Endothelial cell of umbilical vein (primary cell): ENCODE data around the gene RAMP3. TPM values are rescaled to one million over a fixed set of nuclear protein-coding genes. Genes with fewer than 3 reads are reported as not detected.

ENCODE experiments used
- BruUV-seq: library from RNA; stranded (reverse); fragments of 400-500 nt; replicated peaks from 2 replicates; lab custom pipeline; 2021; lab: Mats Ljungman, UMichigan
- CTCF ChIA-PET: fragments of 300-600, 350-600 bp; sonication (Branson Sonifier 250); formaldehyde crosslinking; loops from one replicate; lab custom pipeline; 2021; ENCODE audit warnings: antibody characterized with exemption, inconsistent platforms; lab: Charles Lee
- POLR2A ChIA-PET: fragments of 300-600, 350-600 bp; sonication (Branson Sonifier 250); formaldehyde crosslinking; loops from one replicate; lab custom pipeline; 2021; ENCODE audit warnings: antibody characterized with exemption, inconsistent platforms; lab: Charles Lee
- DNase-seq: peaks from one replicate; pipeline ENCODE4 v3.0.0-alpha.2; 2011; ENCODE audit warnings: low read depth, low spot score
- FAIRE-seq: peaks from 2 replicates; lab custom pipeline; 2011; peaks lifted over from hg19 to GRCh38; lab: Jason Lieb, UNC
- H2AFZ ChIP-seq: 2 replicates; pipeline ENCODE4 v1.6.0; 2012; ENCODE audit warnings: low read depth, low read length, control low read depth, inconsistent platforms
- H3K27ac ChIP-seq: 2 replicates; pipeline ENCODE4 v1.5.1; 2011; ENCODE audit warnings: low read depth, mild to moderate bottlenecking, control low read depth, low read length, moderate library complexity; ENCODE audit not compliant: insufficient read depth
- H3K27me3 ChIP-seq, 2 experiments: 2 replicates each; pipeline versions ENCODE4 v1.6.0 to v1.6.1; 2011; ENCODE audit warnings: low read length in 2 of 2, mixed read lengths in 1 of 2; ENCODE audit not compliant: control insufficient read depth in 2 of 2, insufficient read depth in 2 of 2
- H3K36me3 ChIP-seq, 2 experiments: 2 replicates in 1 of 2; 3 replicates in 1 of 2; pipeline ENCODE4 v1.5.1; 2011; ENCODE audit warnings: low read length in 2 of 2, mild to moderate bottlenecking in 1 of 2, moderate library complexity in 1 of 2; ENCODE audit not compliant: control insufficient read depth in 2 of 2, insufficient read depth in 2 of 2; ENCODE audit errors: extremely low read depth in 1 of 2
- H3K4me1 ChIP-seq: 3 replicates; pipeline ENCODE4 v1.5.1; 2011; ENCODE audit warnings: mild to moderate bottlenecking, low read length; ENCODE audit not compliant: control insufficient read depth, insufficient read depth; ENCODE audit errors: extremely low read depth
- H3K4me2 ChIP-seq: 2 replicates; pipeline ENCODE4 v1.6.1; 2011; ENCODE audit warnings: low read length, control low read depth, mixed read lengths; ENCODE audit not compliant: insufficient read depth
- H3K4me3 ChIP-seq, 3 experiments: fragments of 200-600 bp in 1 of 3; sonication (generic), shearing (Covaris generic) in 1 of 3; replicated peaks in 1 of 3; 2 replicates each; pipeline ENCODE4 v1.5.1; 2011 to 2016; ENCODE audit warnings: control low read depth in 3 of 3, low read length in 3 of 3, mild to moderate bottlenecking in 2 of 3, inconsistent platforms in 1 of 3, low read depth in 1 of 3, moderate library complexity in 1 of 3; ENCODE audit not compliant: insufficient read depth in 1 of 3
- H3K79me2 ChIP-seq: 2 replicates; pipeline ENCODE4 v1.6.0; 2012; ENCODE audit warnings: low read length, inconsistent platforms; ENCODE audit not compliant: control insufficient read depth, insufficient read depth
- H3K9ac ChIP-seq: replicated peaks from 2 replicates; pipeline ENCODE3; 2011; ENCODE audit warnings: low read length, control low read depth; ENCODE audit not compliant: insufficient read depth; ENCODE audit errors: extremely low read depth
- H3K9me1 ChIP-seq: replicated peaks from 3 replicates; pipeline ENCODE4 v1.6.0; 2011; ENCODE audit warnings: mild to moderate bottlenecking, low read length; ENCODE audit not compliant: control insufficient read depth, insufficient read depth; ENCODE audit errors: extremely low read depth
- H3K9me3 ChIP-seq: replicated peaks from 2 replicates; pipeline ENCODE4 v1.5.1; 2012; ENCODE audit warnings: low read length, inconsistent platforms; ENCODE audit not compliant: control insufficient read depth, insufficient read depth
- H4K20me1 ChIP-seq: replicated peaks from 2 replicates; pipeline ENCODE3; 2011; ENCODE audit warnings: mild to moderate bottlenecking, low read length; ENCODE audit not compliant: control insufficient read depth, insufficient read depth; ENCODE audit errors: extremely low read depth
- EZH2 ChIP-seq: IDR thresholded peaks from 2 replicates; pipeline ENCODE4 v1.6.1; 2012; ENCODE audit warnings: borderline replicate concordance, low read depth, mild to moderate bottlenecking, moderate library complexity, low read length, inconsistent platforms; ENCODE audit not compliant: severe bottlenecking
- FOS ChIP-seq: IDR thresholded peaks from 2 replicates; pipeline ENCODE4 v1.6.1; 2011; ENCODE audit warnings: mild to moderate bottlenecking, low read length, moderate library complexity, borderline replicate concordance; ENCODE audit not compliant: insufficient read depth
- GATA2 ChIP-seq: IDR thresholded peaks from 2 replicates; pipeline ENCODE4 v1.7.0; 2011; ENCODE audit warnings: low read depth, mild to moderate bottlenecking, moderate library complexity, mixed read lengths, low read length; ENCODE audit not compliant: insufficient read length, insufficient read depth
- JUN ChIP-seq: IDR thresholded peaks from 2 replicates; pipeline ENCODE4 v1.6.1; 2011; ENCODE audit warnings: borderline replicate concordance, low read depth; ENCODE audit not compliant: insufficient read length, insufficient read depth
- MYC ChIP-seq: IDR thresholded peaks from one replicate; pipeline ENCODE4 v1.6.1; 2011; ENCODE audit warnings: mild to moderate bottlenecking, low read depth, low read length
- POLR2A ChIP-seq: IDR thresholded peaks from 2 replicates; pipeline ENCODE4 v1.6.1; 2012; ENCODE audit warnings: low read depth, mild to moderate bottlenecking, control low read depth, low read length
- POLR2AphosphoS5 ChIP-seq: IDR thresholded peaks from 2 replicates; pipeline ENCODE4 v1.6.1; 2012; ENCODE audit warnings: low read depth, mild to moderate bottlenecking, control low read depth, low read length, moderate library complexity; ENCODE audit not compliant: insufficient read depth
- dilution Hi-C: fragments of 300-500 bp; cut with MboI; formaldehyde crosslinking; loops from one replicate; pipeline ENCODE4 v1.15.0; 2019; ENCODE audit warnings: low sequenced_read_pairs; ENCODE audit not compliant: extremely low pct_ligation_motif_present
- intact Hi-C: fragments of 100-400 bp; cut with micrococcal nuclease; formaldehyde crosslinking; loops from one replicate; pipeline ENCODE4 v1.10.0; 2022
- polyA plus RNA-seq, 4 experiments: library from polyadenylated mRNA; depleted of rRNA in 3 of 4; stranded (reverse) in 3 of 4; unstranded in 1 of 4; fragments of >200 nt; gene quantifications; 2 replicates each; pipeline versions ENCODE4 v1.2.1 to v1.2.3, GENCODE V29; 2011 to 2012; ENCODE audit warnings: missing spikeins in 1 of 4
- total RNA-seq: library from RNA; stranded (reverse); gene quantifications from 2 replicates; pipeline ENCODE4 v1.2.3, GENCODE V29; 2021
- TF ChIP-seq, protein P1 (sequence below): IDR thresholded peaks from 2 replicates; pipeline ENCODE4 v1.6.1; 2011; ENCODE audit not compliant: insufficient read depth, insufficient read length
- TF ChIP-seq, protein P2 (sequence below), 2 donors: IDR thresholded peaks; 1 replicate in 1 of 2; 2 replicates in 1 of 2; pipeline ENCODE4 v1.5.1; 2011; ENCODE audit warnings: low read length in 2 of 2, mild to moderate bottlenecking in 2 of 2, moderate library complexity in 2 of 2, control low read depth in 1 of 2, inconsistent platforms in 1 of 2, low read depth in 1 of 2; ENCODE audit not compliant: insufficient read depth in 1 of 2; ENCODE audit errors: extremely low read depth in 1 of 2

RAMP3 gene
- total and polyA plus RNA-seq, 2 donors (not counting 3 experiments of a cell fraction or from before 2014, with no cell fraction given) = not detected

DNA sequence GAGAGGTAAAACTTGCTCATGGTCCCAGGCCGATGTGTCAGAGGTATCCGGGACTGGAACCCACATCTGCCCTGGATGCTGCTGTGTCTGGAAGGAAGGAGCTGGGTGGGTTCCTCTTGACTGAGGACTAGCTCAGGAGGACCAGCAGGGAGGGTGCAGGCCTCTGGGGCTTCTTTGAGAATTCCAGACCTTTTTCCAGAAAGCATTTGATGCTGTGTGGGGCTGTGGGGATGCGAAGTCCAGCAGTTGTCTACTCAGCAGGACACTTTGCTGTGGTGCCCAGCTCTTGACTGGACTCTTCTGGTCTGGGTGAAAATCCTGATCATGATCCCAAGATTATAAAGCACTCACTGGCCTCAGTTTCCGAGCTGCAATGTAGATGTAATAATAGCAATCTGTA is 1.7 kb downstream of the RAMP3 start:
- H3K9ac ChIP-seq = no peak overlapping the region
- no peak overlapping the region for H3K27ac ChIP-seq
- no peak for DNase-seq
- no peaks in the 10 kb centered on the region for H3K79me2 ChIP-seq
- H3K4me1 ChIP-seq = no peaks in the 10 kb centered on the region
- ChIA-PET POLR2A (no interaction called here), CTCF (no interaction called here)
- no peak for FAIRE-seq
- H3K27me3 ChIP-seq = peaks cover 21 to 23% of the 10 kb centered on the region in 2 experiments
- H2AFZ ChIP-seq = no peak overlapping the region
- H4K20me1 ChIP-seq = no peaks in the 10 kb centered on the region
- intact Hi-C loops (no loop called here), dilution Hi-C loops (no loop called here)
- H3K4me2 ChIP-seq = no peak overlapping the region
- no peaks in the 10 kb centered on the region for H3K36me3 ChIP-seq
- H3K4me3 ChIP-seq = no peak overlapping the region
- no peaks in the 10 kb centered on the region for H3K9me1 ChIP-seq
- BruUV-seq = no TSS peak
- no peak for TF ChIP-seq FOS
- TF ChIP-seq EZH2 = no peak
- TF ChIP-seq POLR2A = no peak
- TF ChIP-seq, protein P1, sequence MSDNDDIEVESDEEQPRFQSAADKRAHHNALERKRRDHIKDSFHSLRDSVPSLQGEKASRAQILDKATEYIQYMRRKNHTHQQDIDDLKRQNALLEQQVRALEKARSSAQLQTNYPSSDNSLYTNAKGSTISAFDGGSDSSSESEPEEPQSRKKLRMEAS = no peak
- no peak for TF ChIP-seq MYC
- no peak for TF ChIP-seq POLR2AphosphoS5
- no peaks in the 10 kb centered on the region for H3K9me3 ChIP-seq

DNA sequence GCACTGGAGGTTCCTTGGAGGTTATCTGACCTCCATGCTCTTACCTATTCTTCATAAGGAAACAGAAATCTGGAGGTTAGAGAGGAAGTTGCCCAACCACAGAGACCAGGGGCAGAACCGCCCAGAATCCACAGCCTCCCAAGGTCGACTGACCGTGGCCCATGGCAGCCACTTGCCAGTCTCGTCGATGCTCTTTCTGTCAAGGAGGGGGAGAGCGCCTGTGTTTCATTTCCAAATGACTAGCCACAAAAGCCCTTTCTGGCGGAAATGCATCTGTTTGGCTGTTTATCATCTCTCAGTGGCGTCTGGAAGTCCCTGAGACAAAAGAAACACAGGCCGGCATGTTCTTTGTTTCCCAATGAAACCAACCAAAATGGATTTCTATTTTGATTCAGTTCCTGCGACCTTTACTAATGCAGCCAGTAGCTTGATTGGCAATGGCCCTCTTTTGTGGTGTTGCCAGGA is 2.9 kb downstream of the RAMP3 start:
- no peak for FAIRE-seq
- POLR2A ChIA-PET = no interaction called here

More for the DNA sequence above, 2.9 kb downstream of the RAMP3 start:
- CTCF ChIA-PET = no interaction called here
- H3K9me3 ChIP-seq = no peaks in the 10 kb centered on the region
- no peak overlapping the region for H3K9ac ChIP-seq
- H3K27me3 ChIP-seq = peaks cover 21 to 26% of the 10 kb centered on the region in 2 experiments
- no peaks in the 10 kb centered on the region for H3K9me1 ChIP-seq
- no peak overlapping the region for H2AFZ ChIP-seq
- H3K4me1 ChIP-seq = no peaks in the 10 kb centered on the region
- no peak overlapping the region for H3K4me2 ChIP-seq
- no peaks in the 10 kb centered on the region for H4K20me1 ChIP-seq
- DNase-seq = no peak
- H3K4me3 ChIP-seq = no peak overlapping the region
- TF ChIP-seq FOS (no peak), EZH2 (no peak), POLR2AphosphoS5 (no peak), POLR2A (no peak), MYC (no peak), JUN (no peak), GATA2 (no peak)
- TF ChIP-seq, protein P2, sequence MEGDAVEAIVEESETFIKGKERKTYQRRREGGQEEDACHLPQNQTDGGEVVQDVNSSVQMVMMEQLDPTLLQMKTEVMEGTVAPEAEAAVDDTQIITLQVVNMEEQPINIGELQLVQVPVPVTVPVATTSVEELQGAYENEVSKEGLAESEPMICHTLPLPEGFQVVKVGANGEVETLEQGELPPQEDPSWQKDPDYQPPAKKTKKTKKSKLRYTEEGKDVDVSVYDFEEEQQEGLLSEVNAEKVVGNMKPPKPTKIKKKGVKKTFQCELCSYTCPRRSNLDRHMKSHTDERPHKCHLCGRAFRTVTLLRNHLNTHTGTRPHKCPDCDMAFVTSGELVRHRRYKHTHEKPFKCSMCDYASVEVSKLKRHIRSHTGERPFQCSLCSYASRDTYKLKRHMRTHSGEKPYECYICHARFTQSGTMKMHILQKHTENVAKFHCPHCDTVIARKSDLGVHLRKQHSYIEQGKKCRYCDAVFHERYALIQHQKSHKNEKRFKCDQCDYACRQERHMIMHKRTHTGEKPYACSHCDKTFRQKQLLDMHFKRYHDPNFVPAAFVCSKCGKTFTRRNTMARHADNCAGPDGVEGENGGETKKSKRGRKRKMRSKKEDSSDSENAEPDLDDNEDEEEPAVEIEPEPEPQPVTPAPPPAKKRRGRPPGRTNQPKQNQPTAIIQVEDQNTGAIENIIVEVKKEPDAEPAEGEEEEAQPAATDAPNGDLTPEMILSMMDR (IDR thresholded peaks at IDR 0.05; ENCODE audit: extremely low read depth in 1 of 2, insufficient read depth in 1 of 2, low read depth in 1 of 2, low read length in 2 of 2) = no peak
- TF ChIP-seq, protein P1 = no peak
- no TSS peak for BruUV-seq
- dilution Hi-C loops = no loop called here
- no peaks in the 10 kb centered on the region for H3K79me2 ChIP-seq
- no peak overlapping the region for H3K27ac ChIP-seq
- H3K36me3 ChIP-seq = no peaks in the 10 kb centered on the region
- intact Hi-C loops = no loop called here
